GM19372 (cell line): ENCODE results near the gene GCLC.

Source experiments
- ATAC-seq: cut with Tn5 transposase; IDR thresholded peaks from one replicate; pipeline ENCODE4 v1.9.1; 2021; ENCODE audit warnings: mild to moderate bottlenecking, low read depth, moderate library complexity; ENCODE audit not compliant: unreplicated experiment

The GCLC gene

GRCh38 chr6:53527249-53527765 is 17.6 kb downstream of the GCLC start:
- ATAC-seq = no peak

GRCh38 chr6:53526000-53526399 is 18.9 kb downstream of the GCLC start:
- no peak for ATAC-seq

GRCh38 chr6:53524455-53524815 is 20.5 kb downstream of the GCLC start:
- ATAC-seq = no peak

- no peak for ATAC-seq
Measured at GRCh38 chr6:53523511-53524454, 21.1 kb downstream of the GCLC start.

GRCh38 chr6:53520320-53520928 is 24.5 kb downstream of the GCLC start:
- no peak for ATAC-seq

- ATAC-seq = no peak
Measured at GRCh38 chr6:53518862-53519261, 26.0 kb downstream of the GCLC start.

- ATAC-seq = no peak
Measured at GRCh38 chr6:53517021-53517420, 27.9 kb downstream of the GCLC start.

GRCh38 chr6:53514677-53515076 is 30.2 kb downstream of the GCLC start:
- no peak for ATAC-seq

- no peak for ATAC-seq
Measured at GRCh38 chr6:53513519-53513966, 31.4 kb downstream of the GCLC start.

- no peak for ATAC-seq
Measured at GRCh38 chr6:53513056-53513455, 31.8 kb downstream of the GCLC start.

- ATAC-seq = no peak
Measured at GRCh38 chr6:53512626-53513025, 32.3 kb downstream of the GCLC start.

GRCh38 chr6:53510746-53511145 is 34.2 kb downstream of the GCLC start:
- no peak for ATAC-seq

GRCh38 chr6:53506872-53507271 is 38.0 kb downstream of the GCLC start:
- no peak for ATAC-seq

GRCh38 chr6:53504512-53504911 is 40.4 kb downstream of the GCLC start:
- no peak for ATAC-seq

- no peak for ATAC-seq
Measured at GRCh38 chr6:53503060-53503459, 41.8 kb downstream of the GCLC start.

GRCh38 chr6:53501432-53501831 is 43.5 kb downstream of the GCLC start:
- ATAC-seq = no peak

GRCh38 chr6:53500095-53500494 is 44.8 kb downstream of the GCLC start:
- no peak for ATAC-seq

GRCh38 chr6:53499094-53499493 is 45.8 kb downstream of the GCLC start:
- ATAC-seq = no peak

- no peak for ATAC-seq
Measured at GRCh38 chr6:53498649-53499048, 46.3 kb downstream of the GCLC start.

- ATAC-seq = no peak
Measured at GRCh38 chr6:53497905-53498304, 47.0 kb downstream of the GCLC start.

- ATAC-seq = no peak
Measured at GRCh38 chr6:53496797-53497375, 48.0 kb downstream of the GCLC start.
